Neural cell (in vitro differentiated cells): ENCODE measurements around the gene USP17L11. TPM values are rescaled to one million over a fixed set of nuclear protein-coding genes. Genes with fewer than 3 reads are reported as not detected.
"Not testable (repeated sequence)": the region's sequence is repeated elsewhere in the genome, so short reads cannot be mapped to it uniquely, and the experiment has no call there.

ENCODE experiments used
- H2AFZ ChIP-seq: fragments of 200-600, 300-800 bp; sonication (generic), shearing (Covaris generic); 2 replicates; pipeline ENCODE4 v1.6.0; 2014; ENCODE audit warnings: low read depth, mild to moderate bottlenecking, antibody characterized with exemption, low read length, moderate library complexity
- H3F3A ChIP-seq: fragments of 200-600 bp; shearing (Covaris generic); 2 replicates; pipeline ENCODE4 v1.6.1; 2016; ENCODE audit warnings: mild to moderate bottlenecking, moderate library complexity, mixed read lengths, antibody characterized with exemption, low read length; ENCODE audit not compliant: insufficient read depth, poor library complexity, severe bottlenecking
- H3K27ac ChIP-seq: fragments of 200-600, 300-800 bp; sonication (generic), shearing (Covaris generic); 2 replicates; pipeline ENCODE4 v1.5.1; 2014; ENCODE audit warnings: mild to moderate bottlenecking, low read length, moderate library complexity
- H3K27me3 ChIP-seq: fragments of 300-800, 200-600 bp; sonication (generic), shearing (Covaris generic); 2 replicates; pipeline ENCODE4 v1.6.0; 2014; ENCODE audit warnings: mild to moderate bottlenecking, low read depth, low read length, moderate library complexity; ENCODE audit not compliant: insufficient read depth
- H3K36me3 ChIP-seq: fragments of 300-800, 200-600 bp; sonication (generic), shearing (Covaris generic); 2 replicates; pipeline ENCODE4 v1.5.1; 2014; ENCODE audit warnings: mild to moderate bottlenecking, antibody characterized with exemption, low read length, moderate library complexity; ENCODE audit not compliant: insufficient read depth
- H3K4me2 ChIP-seq: fragments of 300-800, 200-600 bp; sonication (generic), shearing (Covaris generic); 2 replicates; pipeline ENCODE4 v1.6.0; 2014; ENCODE audit warnings: mild to moderate bottlenecking, low read length
- H3K4me3 ChIP-seq: fragments of 300-800, 200-600 bp; sonication (generic), shearing (Covaris generic); 2 replicates; pipeline ENCODE4 v1.5.1; 2014; ENCODE audit warnings: mild to moderate bottlenecking, low read length, moderate library complexity
- H3K79me2 ChIP-seq: fragments of 200-600 bp; shearing (Covaris generic); replicated peaks from 2 replicates; pipeline ENCODE4 v1.6.0; 2014; ENCODE audit warnings: mild to moderate bottlenecking, low read length, moderate library complexity; ENCODE audit not compliant: insufficient read depth
- H3K9ac ChIP-seq: fragments of 300-800, 200-600 bp; sonication (generic), shearing (Covaris generic); 2 replicates; pipeline ENCODE4 v1.6.1; 2016; ENCODE audit warnings: mild to moderate bottlenecking, low read length, mixed read lengths
- H3K9me2 ChIP-seq: fragments of 200-600 bp; shearing (Covaris generic); 2 replicates; pipeline ENCODE4 v1.6.1; 2016; ENCODE audit warnings: mild to moderate bottlenecking, low read length, mixed read lengths; ENCODE audit not compliant: insufficient read depth
- H3K9me3 ChIP-seq: fragments of 200-600, 300-800 bp; sonication (generic), shearing (Covaris generic); 2 replicates; pipeline ENCODE4 v1.6.1; 2016; ENCODE audit warnings: mild to moderate bottlenecking, mixed run types, low read length, moderate library complexity, mixed read lengths
- H4K20me1 ChIP-seq: fragments of 200-600 bp; shearing (Covaris generic); 2 replicates; pipeline ENCODE4 v1.6.1; 2016; ENCODE audit warnings: mild to moderate bottlenecking, mixed run types; ENCODE audit not compliant: insufficient read depth
- polyA plus RNA-seq: library from polyadenylated mRNA; depleted of rRNA; stranded (reverse); fragments of >200 nt; gene quantifications from 2 replicates; pipeline ENCODE4 v1.2.3, GENCODE V29; 2014

USP17L11 gene
- polyA plus RNA-seq, 1 donor from 2014 or later = not detected

DNA sequence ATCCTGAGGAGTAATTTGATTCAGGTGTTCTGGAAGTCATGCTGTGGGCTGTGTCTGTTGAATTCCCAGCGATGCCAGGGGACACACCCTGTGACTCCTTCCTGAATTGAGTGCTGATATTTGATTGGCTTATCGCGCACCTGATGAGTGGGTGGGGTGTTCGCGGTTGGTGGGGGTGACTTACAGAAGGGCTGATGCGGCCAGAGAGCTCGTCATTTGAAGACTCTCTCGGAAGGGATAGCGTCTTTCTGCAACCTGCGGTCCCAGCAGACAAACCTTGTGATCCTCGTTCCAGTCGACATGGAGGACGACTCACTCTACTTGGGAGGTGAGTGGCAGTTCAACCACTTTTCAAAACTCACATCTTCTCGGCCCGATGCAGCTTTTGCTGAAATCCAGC lies 18.9 kb downstream of the USP17L11 start, which contains the start of gene USP17L15:
TSS of gene USP17L15 (plus strand) at position 301 of the 400 bp plus-strand sequence. CDS start at position 301, 0 bp downstream.
- H3K36me3 ChIP-seq, H3K9ac ChIP-seq, H3K9me3 ChIP-seq, H2AFZ ChIP-seq, H3K4me2 ChIP-seq, H4K20me1 ChIP-seq, H3K27ac ChIP-seq, H3K4me3 ChIP-seq, H3K27me3 ChIP-seq, H3K9me2 ChIP-seq, H3F3A ChIP-seq, H3K79me2 ChIP-seq: not testable (repeated sequence)

DNA sequence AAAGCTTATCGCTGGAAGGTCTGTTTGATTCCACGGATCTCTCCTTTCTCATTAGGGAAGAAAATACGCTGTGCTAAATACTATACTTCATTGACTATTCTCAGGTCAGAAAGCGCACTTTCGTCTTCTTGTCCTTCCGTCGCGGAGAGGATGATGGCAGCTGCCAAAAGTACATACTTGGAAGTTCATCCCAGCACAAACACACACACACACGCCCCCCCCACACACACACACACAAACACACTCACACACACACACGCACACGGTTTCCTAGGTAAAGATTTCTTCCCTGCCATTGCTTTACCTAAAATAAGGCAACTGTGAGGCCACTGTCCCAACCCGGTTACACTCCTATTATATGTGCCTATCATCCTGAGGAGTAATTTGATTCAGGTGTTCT lies 23.3 kb downstream of the USP17L11 start:
- not testable (repeated sequence) for H3K27me3 ChIP-seq

DNA sequence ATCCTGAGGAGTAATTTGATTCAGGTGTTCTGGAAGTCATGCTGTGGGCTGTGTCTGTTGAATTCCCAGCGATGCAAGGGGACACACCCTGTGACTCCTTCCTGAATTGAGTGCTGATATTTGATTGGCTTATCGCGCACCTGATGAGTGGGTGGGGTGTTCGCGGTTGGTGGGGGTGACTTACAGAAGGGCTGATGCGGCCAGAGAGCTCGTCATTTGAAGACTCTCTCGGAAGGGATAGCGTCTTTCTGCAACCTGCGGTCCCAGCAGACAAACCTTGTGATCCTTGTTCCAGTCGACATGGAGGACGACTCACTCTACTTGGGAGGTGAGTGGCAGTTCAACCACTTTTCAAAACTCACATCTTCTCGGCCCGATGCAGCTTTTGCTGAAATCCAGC lies 28.4 kb downstream of the USP17L11 start, which contains the start of gene USP17L17:
TSS of gene USP17L17 (plus strand) at position 301 of the 400 bp plus-strand sequence. CDS start at position 301, 0 bp downstream.
- H3K79me2 ChIP-seq, H3K4me2 ChIP-seq, H2AFZ ChIP-seq, H4K20me1 ChIP-seq, H3K27me3 ChIP-seq, H3K9me3 ChIP-seq, H3K4me3 ChIP-seq, H3F3A ChIP-seq, H3K27ac ChIP-seq, H3K9ac ChIP-seq, H3K9me2 ChIP-seq, H3K36me3 ChIP-seq: not testable (repeated sequence)

More for the DNA sequence above, 23.3 kb downstream of the USP17L11 start:
- H3K4me2 ChIP-seq, H3F3A ChIP-seq, H3K9me2 ChIP-seq, H4K20me1 ChIP-seq, H3K9ac ChIP-seq, H3K27ac ChIP-seq, H3K9me3 ChIP-seq, H3K79me2 ChIP-seq, H3K4me3 ChIP-seq, H2AFZ ChIP-seq, H3K36me3 ChIP-seq: not testable (repeated sequence)

DNA sequence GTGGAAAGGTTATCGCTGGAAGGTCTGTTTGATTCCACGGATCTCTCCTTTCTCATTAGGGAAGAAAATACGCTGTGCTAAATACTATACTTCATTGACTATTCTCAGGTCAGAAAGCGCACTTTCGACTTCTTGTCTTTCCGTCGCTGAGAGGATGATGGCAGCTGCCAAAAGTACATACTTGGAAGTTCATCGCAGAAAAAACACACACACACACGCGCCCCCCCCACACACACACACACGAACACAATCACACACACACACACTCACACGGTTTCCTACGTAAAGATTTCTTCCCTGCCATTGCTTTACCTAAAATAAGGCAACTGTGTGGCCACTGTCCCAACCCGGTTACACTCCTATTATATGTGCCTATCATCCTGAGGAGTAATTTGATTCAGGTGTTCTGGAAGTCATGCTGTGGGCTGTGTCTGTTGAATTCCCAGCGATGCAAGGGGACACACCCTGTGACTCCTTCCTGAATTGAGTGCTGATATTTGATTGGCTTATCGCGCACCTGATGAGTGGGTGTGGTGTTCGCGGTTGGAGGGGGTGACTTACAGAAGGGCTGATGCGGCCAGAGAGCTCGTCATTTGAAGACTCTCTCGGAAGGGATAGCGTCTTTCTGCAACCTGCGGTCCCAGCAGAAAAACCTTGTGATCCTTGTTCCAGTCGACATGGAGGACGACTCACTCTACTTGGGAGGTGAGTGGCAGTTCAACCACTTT lies 32.9 kb downstream of the USP17L11 start, which contains the start of gene USP17L18:
TSS of gene USP17L18 (plus strand) at position 678 of the 728 bp plus-strand sequence. CDS start at position 678, 0 bp downstream.
- not testable (repeated sequence) for H3K79me2 ChIP-seq, H3K27ac ChIP-seq, H3K9ac ChIP-seq, H3K36me3 ChIP-seq, H4K20me1 ChIP-seq, H3K27me3 ChIP-seq, H2AFZ ChIP-seq, H3K4me3 ChIP-seq, H3K4me2 ChIP-seq, H3F3A ChIP-seq, H3K9me3 ChIP-seq, H3K9me2 ChIP-seq

DNA sequence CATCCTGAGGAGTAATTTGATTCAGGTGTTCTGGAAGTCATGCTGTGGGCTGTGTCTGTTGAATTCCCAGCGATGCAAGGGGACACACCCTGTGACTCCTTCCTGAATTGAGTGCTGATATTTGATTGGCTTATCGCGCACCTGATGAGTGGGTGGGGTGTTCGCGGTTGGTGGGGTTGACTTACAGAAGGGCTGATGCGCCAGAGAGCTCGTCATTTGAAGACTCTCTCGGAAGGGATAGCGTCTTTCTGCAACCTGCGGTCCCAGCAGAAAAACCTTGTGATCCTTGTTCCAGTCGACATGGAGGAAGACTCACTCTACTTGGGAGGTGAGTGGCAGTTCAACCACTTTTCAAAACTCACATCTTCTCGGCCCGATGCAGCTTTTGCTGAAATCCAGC lies 37.9 kb downstream of the USP17L11 start, which contains the start of gene USP17L19:
TSS of gene USP17L19 (plus strand) at position 301 of the 400 bp plus-strand sequence. CDS start at position 301, 0 bp downstream.
- not testable (repeated sequence) for H3K4me3 ChIP-seq, H2AFZ ChIP-seq, H3K9ac ChIP-seq, H3K9me3 ChIP-seq, H3K27ac ChIP-seq, H3F3A ChIP-seq, H3K27me3 ChIP-seq, H3K79me2 ChIP-seq, H3K36me3 ChIP-seq, H3K9me2 ChIP-seq, H4K20me1 ChIP-seq, H3K4me2 ChIP-seq

DNA sequence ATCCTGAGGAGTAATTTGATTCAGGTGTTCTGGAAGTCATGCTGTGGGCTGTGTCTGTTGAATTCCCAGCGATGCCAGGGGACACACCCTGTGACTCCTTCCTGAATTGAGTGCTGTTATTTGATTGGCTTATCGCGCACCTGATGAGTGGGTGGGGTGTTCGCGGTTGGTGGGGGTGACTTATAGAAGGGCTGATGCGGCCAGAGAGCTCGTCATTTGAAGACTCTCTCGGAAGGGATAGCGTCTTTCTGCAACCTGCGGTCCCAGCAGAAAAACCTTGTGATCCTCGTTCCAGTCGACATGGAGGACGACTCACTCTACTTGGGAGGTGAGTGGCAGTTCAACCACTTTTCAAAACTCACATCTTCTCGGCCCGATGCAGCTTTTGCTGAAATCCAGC lies 42.6 kb downstream of the USP17L11 start, which contains the start of gene USP17L20:
TSS of gene USP17L20 (plus strand) at position 301 of the 400 bp plus-strand sequence. CDS start at position 301, 0 bp downstream.
- H3K9ac ChIP-seq, H3K4me2 ChIP-seq, H3K4me3 ChIP-seq: not testable (repeated sequence)

DNA sequence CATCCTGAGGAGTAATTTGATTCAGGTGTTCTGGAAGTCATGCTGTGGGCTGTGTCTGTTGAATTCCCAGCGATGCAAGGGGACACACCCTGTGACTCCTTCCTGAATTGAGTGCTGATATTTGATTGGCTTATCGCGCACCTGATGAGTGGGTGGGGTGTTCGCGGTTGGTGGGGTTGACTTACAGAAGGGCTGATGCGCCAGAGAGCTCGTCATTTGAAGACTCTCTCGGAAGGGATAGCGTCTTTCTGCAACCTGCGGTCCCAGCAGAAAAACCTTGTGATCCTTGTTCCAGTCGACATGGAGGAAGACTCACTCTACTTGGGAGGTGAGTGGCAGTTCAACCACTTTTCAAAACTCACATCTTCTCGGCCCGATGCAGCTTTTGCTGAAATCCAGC lies 47.4 kb downstream of the USP17L11 start, which contains the start of gene USP17L21:
TSS of gene USP17L21 (plus strand) at position 301 of the 400 bp plus-strand sequence. CDS start at position 301, 0 bp downstream.
- not testable (repeated sequence) for H3K27ac ChIP-seq, H3K27me3 ChIP-seq, H3K79me2 ChIP-seq, H2AFZ ChIP-seq, H3K9me2 ChIP-seq, H3K4me2 ChIP-seq, H4K20me1 ChIP-seq, H3K4me3 ChIP-seq, H3K9me3 ChIP-seq, H3K36me3 ChIP-seq, H3K9ac ChIP-seq, H3F3A ChIP-seq

More for the DNA sequence above, 42.6 kb downstream of the USP17L11 start, which contains the start of gene USP17L20:
- not testable (repeated sequence) for H3K79me2 ChIP-seq, H3K27ac ChIP-seq, H3K9me2 ChIP-seq, H3K36me3 ChIP-seq, H2AFZ ChIP-seq, H4K20me1 ChIP-seq, H3K27me3 ChIP-seq, H3F3A ChIP-seq, H3K9me3 ChIP-seq
